ENCODE data around the gene ACSM2A.
"Not testable (repeated sequence)": the region's sequence is repeated elsewhere in the genome, so short reads cannot be mapped to it uniquely, and the experiment has no call there.

Gene ACSM2A, protein sequence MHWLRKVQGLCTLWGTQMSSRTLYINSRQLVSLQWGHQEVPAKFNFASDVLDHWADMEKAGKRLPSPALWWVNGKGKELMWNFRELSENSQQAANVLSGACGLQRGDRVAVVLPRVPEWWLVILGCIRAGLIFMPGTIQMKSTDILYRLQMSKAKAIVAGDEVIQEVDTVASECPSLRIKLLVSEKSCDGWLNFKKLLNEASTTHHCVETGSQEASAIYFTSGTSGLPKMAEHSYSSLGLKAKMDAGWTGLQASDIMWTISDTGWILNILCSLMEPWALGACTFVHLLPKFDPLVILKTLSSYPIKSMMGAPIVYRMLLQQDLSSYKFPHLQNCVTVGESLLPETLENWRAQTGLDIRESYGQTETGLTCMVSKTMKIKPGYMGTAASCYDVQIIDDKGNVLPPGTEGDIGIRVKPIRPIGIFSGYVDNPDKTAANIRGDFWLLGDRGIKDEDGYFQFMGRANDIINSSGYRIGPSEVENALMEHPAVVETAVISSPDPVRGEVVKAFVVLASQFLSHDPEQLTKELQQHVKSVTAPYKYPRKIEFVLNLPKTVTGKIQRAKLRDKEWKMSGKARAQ

DNA sequence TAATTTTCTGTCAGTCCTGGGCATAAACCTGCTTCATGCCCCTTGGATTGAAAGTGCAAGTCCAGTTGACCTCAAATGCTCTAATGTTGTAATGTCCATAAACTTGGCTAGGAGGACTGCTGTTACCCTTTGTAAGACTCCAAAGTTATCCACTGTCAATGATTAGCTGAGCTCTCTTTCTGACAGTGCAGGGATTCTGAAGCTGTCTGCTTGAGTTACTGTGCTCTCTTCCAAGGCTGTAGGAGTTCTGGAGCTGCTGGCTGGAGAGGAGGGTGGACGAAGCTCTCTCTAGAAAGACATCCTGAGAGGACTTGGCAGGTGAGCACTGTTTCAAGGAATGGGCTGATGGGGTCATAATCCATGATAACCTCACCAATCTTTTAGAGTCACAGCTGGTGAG is at the start of gene ACSM2A:
ACSM2A (plus strand) TSS at position 158 of the 400 bp plus-strand sequence. CDS start 8,594 bp downstream, outside the sequence.
- not testable (repeated sequence) for DNase-seq

DNA sequence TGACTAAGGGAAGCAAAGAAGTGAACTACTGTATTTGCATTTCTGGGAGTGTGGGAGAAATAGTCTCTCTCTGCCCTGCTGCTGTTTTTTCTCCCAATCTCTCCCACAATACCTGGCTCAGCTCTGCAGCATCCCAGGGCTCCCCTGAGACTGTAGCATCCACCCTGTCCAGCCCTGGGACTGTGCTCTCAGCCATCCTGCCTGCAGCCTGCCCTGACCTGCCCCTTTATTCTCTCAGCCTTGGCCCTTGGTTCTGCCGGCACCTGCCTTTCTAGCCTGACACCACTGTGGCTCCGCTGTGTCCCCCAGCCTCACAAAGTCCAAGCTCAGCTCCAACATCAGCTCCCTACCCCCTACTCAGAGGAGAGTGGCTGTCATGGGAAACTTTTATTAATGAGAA is 48.7 kb upstream of the ACSM2A start:
- no peak for DNase-seq

DNA sequence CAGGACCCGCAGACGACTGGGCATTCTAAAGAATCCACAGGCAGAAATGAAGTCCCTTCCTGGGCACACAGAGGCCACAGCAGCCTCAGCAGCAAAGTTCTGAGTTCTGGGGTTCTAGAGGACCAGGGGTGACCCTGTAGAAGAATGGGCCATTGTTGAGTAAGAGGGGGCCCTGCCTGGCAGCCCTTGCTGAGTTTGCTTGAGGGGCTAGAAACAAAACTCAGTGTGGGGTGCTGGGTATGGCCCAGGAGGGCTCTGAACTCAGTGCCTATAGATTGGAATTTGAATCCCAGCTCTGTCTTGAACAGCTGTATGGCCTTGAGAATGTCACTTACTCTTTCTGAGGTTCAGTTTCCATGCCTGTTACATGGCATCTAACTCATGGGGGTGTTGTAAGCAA is 46.7 kb upstream of the ACSM2A start, which contains the start of gene PDILT:
PDILT (minus strand) TSS at position 101 of the 400 bp plus-strand sequence. CDS start 5,437 bp downstream, outside the sequence.
- DNase-seq = no peak

DNA sequence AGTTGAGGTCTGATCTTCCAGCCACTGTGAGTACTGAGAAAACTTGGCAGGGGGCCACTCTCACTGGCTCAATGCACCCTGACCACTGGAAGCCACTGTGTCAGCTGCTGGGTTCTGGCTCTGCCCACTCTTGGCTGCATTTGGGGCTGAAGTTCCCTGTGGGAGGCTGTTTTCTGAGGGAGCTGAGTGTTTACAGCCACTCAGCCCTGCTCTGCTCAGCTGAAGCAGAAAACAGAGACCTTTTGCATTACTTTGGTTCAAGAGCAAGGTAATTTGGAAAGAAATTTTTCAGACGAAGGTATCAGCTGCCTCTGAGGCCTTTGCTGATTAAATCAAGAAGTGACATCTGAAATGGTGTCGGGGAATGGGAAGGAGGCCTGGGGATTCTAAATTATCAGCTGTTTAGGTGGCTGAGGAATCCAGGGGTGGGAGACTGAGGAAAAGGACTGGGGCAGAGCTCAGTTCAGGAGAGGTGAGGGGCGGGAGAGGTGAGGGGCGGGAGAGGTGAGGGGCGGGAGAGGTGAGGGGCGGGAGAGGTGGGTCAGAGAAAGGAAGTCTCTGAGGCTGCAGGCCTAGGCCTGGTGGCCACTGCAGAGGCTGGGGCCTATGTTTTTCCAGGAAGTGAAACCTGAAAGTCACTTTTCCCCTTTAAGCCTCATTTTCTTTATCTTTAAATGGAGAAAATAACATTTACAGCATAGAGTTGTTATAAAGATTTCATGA is 41.8 kb upstream of the ACSM2A start, which contains the start of gene ACSM5:
ACSM5 (plus strand) TSS at position 137 of the 723 bp plus-strand sequence. CDS start 1,951 bp downstream, outside the sequence.
- no peak for DNase-seq

DNA sequence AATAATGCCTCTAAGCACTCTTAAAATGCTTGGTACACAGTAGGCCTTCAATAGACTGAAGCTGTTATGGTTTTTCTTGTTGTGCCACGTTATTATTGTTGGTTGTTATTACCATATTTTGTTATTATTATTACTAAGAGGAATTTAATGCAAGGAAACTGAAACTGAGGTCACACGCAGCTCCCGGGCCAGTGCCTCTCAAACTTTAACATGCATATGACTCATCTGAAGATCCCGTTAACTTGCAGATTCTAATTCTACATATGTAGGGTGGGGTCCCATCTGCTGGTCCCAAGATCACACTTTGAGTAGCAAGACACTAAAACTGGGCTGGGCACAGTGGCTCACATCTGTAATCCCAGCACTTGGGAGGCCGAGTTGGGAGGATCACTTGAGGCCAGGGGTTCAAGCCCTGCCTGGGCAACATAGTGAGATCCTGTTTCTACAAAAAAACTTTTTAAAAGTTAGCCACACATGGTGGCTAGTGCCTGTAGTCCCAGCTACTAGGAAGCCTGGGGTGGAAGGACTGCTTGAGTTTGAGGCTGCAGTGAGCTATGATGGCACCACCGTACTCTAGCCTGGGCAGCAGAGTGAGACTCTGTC is 41.1 kb upstream of the ACSM2A start:
- DNase-seq = no peak

DNA sequence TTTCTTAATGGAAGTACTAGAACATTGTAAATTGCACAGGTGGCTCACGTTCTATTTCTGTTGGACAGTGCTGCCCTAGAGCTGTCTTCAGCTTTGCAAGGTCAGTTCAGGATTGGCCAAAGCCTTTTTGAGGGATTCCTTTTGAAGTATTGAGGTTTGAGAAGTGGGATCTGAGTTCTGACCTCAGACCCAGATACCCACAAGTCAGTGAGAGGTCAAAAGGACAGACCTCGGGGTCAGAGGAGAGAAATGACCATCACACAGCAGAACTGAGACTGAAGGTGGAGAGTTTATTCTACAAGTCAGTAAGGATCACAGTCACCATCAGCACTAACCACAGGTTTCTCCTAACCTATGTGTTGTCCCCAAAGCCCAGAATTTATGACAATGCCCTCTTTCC is 40.3 kb upstream of the ACSM2A start:
- no peak for DNase-seq

DNA sequence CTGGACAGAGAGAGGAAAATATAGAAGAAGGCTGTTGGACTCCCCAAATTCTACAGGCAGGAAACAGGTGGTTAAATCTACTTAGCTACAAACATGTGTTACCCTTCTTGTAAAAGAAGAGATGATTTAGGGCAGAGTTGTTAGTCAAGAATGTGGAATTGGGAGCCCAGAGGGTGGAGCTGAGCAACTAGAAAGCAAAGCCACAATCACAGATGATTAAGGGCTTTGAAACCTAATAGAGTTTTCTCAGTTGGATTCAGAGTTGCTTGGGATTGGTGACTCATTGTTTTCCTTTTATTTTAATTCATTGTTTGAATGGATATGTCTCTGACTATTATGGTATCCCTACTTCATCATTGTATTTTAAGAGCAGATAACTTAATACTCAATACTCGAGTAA is 35.8 kb upstream of the ACSM2A start:
- DNase-seq = no peak

DNA sequence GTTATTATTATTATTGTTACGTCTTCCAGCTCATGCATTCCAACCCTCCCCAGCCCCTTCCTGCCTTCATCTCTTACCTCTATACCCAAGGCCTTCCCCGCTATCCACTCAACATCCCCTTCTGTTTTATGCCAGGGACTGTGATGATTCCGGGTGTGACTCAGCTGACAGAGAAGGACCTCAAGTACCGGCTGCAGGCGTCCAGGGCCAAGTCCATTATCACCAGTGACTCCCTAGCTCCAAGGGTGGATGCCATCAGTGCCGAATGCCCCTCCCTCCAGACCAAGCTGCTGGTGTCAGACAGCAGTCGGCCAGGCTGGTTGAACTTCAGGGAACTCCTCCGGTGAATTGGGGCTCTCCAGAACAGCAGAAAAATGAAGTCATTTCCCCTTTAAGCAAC is 32.2 kb upstream of the ACSM2A start:
- not testable (repeated sequence) for DNase-seq

DNA sequence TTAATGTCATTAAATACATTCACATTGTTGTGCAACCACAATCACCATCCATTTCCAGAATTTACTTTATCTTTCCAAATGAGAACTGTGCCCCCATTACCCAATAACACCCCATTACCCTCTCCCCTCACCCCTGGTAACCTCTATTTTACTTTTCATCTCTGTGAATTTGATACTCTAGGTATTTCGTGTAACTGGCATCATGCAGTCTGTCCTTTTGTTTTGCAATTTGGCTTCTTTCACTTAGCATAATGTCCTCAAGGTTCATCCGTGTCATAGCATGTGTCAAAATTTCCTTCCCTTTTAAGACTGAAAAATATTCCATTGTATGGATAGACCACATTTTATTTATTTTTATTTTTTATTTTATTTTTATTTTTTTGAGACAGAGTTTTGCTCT is 29.6 kb upstream of the ACSM2A start:
- DNase-seq = not testable (repeated sequence)

DNA sequence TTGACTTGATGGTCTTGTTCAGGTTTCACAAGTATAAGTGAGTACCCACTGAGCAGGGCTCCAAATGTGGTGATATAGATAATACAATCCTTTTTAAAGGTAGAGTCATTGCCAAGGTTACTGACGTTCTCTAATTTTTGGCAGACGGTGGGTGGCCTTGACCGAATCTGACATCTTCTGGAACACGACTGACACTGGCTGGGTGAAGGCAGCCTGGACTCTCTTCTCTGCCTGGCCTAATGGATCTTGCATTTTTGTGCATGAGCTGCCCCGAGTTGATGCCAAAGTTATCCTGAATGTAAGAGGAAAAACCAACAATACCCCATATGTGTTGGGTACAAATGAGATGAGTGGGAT is 27.6 kb upstream of the ACSM2A start:
- DNase-seq = not testable (repeated sequence)

DNA sequence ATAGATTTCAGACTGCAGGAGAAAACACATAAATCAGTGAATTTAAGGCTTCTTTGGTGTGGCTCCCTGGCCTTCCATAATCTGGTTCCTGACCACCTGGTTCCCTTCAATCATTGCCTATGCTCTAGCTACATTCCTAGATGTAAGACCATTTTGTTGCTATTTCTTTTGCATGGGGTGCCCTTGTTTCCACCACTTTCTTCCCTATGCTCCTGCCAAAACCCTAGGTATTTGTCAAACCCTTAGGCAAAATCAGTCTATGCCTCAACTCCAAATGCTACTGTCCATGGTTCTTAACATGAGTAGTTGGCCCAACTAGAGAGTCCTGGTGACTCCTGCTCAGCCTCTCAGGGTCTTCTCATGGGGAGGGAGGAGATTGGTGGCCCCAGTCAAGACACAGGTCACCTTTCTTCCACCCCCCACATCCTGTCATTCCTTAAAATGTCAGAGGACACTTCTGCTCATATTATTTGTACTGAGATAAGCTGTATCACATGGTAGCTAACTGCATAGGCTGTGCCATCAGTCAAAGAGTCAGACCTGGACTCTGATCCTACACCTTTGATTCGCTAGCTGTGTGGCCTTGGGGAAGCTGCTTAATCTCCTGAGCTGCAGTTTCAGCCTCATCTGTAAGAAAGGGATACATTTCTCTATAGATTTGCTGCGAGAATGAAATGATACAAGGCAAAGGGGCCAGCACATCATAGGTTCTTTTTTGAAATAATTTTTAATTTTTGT is 27.0 kb upstream of the ACSM2A start:
- DNase-seq = no peak

DNA sequence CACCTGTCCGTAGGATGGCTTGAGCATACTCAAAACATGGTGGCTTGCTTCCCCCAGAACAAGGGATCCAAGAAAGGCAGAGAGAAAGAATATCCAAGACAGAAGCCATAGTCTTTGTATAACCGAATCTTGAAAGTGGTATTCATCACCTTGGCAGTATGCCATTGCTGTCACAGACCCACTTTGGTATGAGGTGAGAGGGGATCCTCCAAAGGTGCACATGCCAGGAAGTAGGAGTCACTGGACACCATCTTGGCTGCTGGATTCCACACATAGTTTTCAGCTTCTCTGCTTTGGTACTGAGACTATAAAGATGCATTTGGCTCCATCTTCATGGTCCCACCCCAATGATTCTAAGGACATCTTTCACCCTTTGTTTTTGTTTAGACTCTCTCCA is 23.9 kb upstream of the ACSM2A start:
- not testable (repeated sequence) for DNase-seq

DNA sequence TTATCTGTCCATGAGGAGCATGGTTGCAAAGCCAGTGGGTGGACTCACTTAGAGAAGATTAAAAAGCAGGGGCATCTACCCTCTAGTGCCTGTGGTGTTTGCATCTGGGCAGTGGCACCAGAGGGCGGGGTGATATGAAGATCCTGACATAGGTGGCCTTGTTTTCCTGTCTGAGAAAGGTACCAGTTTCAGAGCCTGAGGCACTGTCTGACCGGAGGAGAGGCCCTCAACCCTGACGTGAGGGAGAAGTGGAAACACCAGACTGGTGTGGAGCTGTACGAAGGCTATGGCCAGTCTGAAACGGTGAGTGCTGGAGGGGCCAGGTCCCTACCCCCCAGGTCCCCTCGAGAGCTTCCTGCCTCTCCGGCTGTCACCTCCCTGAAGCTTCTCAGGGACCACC is 21.8 kb upstream of the ACSM2A start:
- not testable (repeated sequence) for DNase-seq

DNA sequence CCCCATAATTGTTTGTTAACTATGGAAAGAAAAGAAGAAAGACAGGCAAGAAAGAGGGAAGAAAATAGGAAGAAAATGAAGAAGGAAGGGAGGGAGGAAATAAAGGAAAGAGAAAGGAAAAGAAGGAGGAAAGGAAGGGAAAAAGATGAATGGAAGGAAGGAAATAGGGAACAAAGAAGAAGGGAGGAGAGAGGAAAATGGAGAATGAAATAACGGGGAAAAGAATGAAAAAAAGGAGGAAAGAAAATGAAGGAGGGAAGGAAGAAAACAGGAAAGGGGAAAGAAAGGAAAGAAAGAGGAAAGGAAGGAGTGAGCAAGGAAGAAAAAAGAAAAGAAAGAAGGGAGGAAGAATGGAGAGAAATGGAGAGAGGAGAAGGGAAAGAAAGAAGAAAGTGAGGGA is 20.8 kb upstream of the ACSM2A start:
- DNase-seq = not testable (repeated sequence)

DNA sequence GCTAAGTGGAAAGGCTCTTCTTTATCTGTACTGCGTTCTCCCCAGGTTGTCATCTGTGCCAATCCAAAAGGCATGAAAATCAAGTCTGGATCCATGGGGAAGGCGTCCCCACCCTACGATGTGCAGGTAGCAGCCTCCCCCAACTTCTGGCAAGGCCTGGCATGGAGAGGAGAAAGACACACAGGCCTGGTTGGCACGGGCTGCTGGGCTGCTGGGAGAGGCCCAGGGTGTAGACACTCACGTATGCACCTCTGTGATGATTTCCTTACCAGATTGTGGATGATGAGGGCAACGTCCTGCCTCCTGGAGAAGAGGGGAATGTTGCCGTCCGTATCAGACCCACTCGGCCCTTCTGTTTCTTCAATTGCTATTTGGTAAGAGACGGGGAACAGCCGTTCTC is 20.4 kb upstream of the ACSM2A start:
- no peak for DNase-seq

DNA sequence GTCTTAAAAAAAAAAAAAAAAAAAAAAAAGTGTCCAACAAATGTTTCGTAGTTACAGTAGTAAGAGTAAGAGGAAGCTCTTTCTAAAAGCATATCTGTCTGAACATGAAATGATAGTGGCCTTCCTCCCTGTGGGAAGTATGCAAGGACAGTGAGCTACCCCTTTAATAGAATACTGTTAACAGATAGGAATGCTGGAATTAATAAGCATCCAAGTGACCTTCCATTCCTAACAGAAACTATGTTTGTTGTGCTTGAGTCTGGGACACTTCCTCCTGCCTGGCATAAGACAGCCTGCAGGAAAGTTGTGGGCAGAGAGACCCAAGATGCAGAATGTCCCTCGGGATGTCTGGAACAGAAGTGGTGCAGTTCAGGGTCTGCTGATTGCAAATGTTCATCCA is 12.4 kb upstream of the ACSM2A start:
- DNase-seq = not testable (repeated sequence)

DNA sequence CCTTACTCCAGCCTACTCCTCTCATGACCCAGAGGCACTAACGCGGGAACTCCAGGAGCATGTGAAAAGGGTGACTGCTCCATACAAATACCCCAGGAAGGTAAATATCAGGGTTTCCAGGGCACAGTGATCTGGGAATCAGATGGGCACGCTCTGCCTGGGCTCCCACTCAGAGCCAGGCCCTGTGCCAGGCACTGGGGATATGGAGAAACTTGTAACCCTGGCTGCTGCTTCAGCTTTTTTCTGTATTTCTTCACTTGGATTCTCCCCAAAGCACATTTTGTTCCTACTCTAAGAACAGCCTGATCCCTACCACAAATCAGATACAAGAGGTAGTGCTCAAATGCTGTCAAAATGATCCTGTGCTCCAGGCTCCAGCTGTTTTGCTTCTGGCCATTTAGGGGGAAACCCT is 11.5 kb upstream of the ACSM2A start:
- not testable (repeated sequence) for DNase-seq

DNA sequence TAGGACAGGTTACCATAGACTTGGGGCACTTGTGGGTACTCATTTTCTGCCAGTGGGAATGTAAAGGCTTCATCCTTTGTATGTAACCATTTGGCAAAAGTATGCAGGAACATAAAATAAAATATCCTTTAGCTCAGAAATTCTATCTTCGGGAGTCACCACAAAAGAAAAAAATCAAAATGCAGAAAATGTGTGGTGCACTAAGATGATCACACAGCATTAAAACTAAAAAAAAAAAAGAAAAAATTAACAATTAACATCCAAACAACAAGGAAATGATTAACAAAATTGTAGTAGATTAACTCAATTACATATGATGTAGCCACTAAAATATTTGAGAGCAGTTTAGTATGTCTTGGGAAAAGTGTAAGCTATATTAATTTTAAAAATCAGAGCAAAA is 10.6 kb upstream of the ACSM2A start:
- DNase-seq = not testable (repeated sequence)

DNA sequence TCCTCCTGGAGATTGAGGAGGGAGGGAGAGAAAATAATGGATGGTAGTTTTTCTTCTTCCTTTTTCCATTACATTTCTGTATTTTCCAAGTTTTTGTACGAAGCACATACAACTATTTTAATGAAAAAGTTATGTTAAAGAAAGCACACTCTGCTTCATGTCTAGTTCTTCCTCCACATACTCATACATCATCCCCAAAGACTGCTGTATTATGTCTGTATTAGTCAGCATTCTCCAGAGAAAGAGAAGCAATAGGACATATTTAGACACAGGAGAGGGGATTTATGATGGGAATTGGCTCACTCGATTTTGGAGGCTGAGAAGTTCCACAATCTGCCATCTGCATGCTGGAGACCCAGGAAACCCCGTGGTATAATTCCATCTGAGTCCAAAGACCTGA is 10.1 kb upstream of the ACSM2A start:
- no peak for DNase-seq

DNA sequence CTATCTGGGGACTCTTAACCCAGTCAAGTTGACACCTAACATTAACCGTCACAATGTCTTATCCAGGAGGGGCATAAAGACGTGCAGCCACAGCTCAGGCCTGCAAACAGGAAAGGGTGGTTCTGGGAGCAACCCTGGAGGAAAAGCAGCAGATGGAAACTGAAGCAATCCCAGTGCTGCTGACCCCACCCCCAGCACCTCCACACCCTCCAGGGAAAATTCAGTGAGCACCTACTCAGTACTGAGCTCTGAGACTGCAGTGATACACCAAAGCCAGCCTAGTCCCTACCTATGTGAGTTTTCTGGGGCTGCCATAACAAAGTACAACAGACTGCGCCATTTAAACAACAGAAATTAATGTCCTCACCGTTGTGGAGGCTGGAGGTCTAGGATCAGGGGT is 9.5 kb upstream of the ACSM2A start:
- DNase-seq = not testable (repeated sequence)

DNA sequence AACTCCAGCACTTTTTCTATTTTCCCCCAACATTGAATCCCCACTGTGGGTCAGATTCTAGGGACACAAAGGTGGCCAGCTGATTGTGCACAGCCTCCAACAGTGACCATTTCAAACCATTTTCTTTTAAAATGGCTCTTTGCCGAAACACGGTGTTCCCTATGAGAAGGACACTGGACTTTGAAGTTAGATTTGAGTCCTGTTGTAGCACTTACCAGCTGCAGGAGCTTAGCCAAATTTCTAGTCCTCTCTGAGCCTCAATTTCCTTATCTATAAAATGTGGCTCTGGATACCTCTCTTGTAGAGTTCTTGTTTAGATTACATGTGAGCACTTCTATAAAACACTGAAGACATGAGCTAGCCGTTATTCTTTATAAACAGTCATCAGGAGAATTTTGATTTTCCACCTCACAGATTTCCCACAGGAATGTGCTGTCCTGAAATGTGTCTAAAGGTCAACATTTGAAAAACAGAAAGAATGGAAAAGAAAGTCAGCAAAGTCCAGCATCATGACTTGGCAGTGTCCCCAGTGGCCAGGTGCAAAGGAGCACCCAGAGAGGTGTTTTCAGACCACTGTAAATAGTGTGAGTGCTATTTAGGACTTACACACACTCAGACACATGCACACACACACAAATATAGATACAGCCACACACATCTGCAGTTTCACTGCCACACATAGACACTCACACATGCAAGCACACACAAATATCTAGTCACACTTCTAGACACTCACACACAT is 4.5 kb upstream of the ACSM2A start:
- DNase-seq = not testable (repeated sequence)

DNA sequence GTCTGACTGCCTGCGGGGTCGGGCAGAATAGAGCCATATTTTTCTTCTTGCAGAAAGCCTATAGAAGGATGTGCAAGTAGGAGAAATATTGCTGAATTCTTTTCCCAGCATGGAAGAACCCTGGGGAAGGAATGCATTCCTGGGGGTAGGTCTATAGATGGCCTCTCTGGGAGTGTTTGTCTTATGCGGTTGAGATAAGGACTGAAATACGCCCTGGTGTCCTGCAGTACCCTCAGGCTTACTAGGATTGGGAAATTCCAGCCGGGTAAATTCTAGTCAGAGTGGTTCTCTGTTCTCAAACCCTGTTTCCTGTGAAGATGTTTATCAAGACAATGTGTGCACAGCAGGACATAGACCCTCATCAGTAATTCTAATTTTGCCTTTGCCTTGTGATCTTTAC is 2.3 kb downstream of the ACSM2A start:
- not testable (repeated sequence) for DNase-seq
